Mesendoderm (in vitro differentiated cells): Measurements from ENCODE around the gene GPR158.
A peak's percentile ranks its signal among the peaks of the same experiment; 100 is the strongest.

Source experiments
- DNase-seq: peaks from one replicate; pipeline ENCODE4 v3.0.0; 2013
- H2AK5ac ChIP-seq: 2 replicates; pipeline ENCODE4 v1.6.1; 2013; ENCODE audit warnings: low read length, inconsistent platforms
- H2BK120ac ChIP-seq: 2 replicates; pipeline ENCODE4 v1.6.1; 2013; ENCODE audit warnings: low read depth, mild to moderate bottlenecking, low read length, moderate library complexity, mixed read lengths
- H2BK15ac ChIP-seq: replicated peaks from 2 replicates; pipeline ENCODE4 v1.6.1; 2013; ENCODE audit warnings: low read depth, mild to moderate bottlenecking, moderate library complexity
- H2BK5ac ChIP-seq: 2 replicates; pipeline ENCODE4 v1.6.1; 2013; ENCODE audit warnings: low read length, inconsistent platforms
- H3K18ac ChIP-seq: 2 replicates; pipeline ENCODE4 v1.6.1; 2013; ENCODE audit warnings: mild to moderate bottlenecking, low read length, mixed read lengths
- H3K23ac ChIP-seq: one replicate; pipeline ENCODE4 v1.6.1; 2013; ENCODE audit warnings: low read length
- H3K27ac ChIP-seq: 2 replicates; pipeline ENCODE4 v1.5.1; 2013; ENCODE audit warnings: low read depth, mild to moderate bottlenecking, inconsistent platforms, low read length, moderate library complexity
- H3K27me3 ChIP-seq: 2 replicates; pipeline ENCODE4 v1.6.1; 2013; ENCODE audit warnings: low read length, control low read depth, mild to moderate bottlenecking, inconsistent platforms; ENCODE audit not compliant: insufficient read depth, poor library complexity
- H3K36me3 ChIP-seq: 2 replicates; pipeline ENCODE4 v1.6.1; 2013; ENCODE audit warnings: low read length, inconsistent platforms; ENCODE audit not compliant: control insufficient read depth, insufficient read depth
- H3K4ac ChIP-seq: one replicate; pipeline ENCODE4 v1.6.1; 2013; ENCODE audit warnings: low read depth, mild to moderate bottlenecking, low read length, moderate library complexity
- H3K4me1 ChIP-seq: 2 replicates; pipeline ENCODE4 v1.6.1; 2013; ENCODE audit warnings: low read depth, low read length, inconsistent platforms; ENCODE audit not compliant: control insufficient read depth
- H3K4me2 ChIP-seq: 2 replicates; pipeline ENCODE4 v1.6.1; 2013; ENCODE audit warnings: low read length
- H3K4me3 ChIP-seq: 2 replicates; pipeline ENCODE4 v1.5.1; 2013; ENCODE audit warnings: mild to moderate bottlenecking, low read length
- H3K56ac ChIP-seq: one replicate; pipeline ENCODE4 v1.6.1; 2013; ENCODE audit warnings: low read length
- H3K79me1 ChIP-seq: 2 replicates; pipeline ENCODE4 v1.6.1; 2013; ENCODE audit warnings: low read length, inconsistent platforms
- H3K79me2 ChIP-seq: 2 replicates; pipeline ENCODE4 v1.6.1; 2013; ENCODE audit warnings: mild to moderate bottlenecking, low read length; ENCODE audit not compliant: control insufficient read depth, insufficient read depth
- H3K9ac ChIP-seq: 2 replicates; pipeline ENCODE4 v1.6.1; 2013; ENCODE audit warnings: low read length, inconsistent platforms
- H4K5ac ChIP-seq: one replicate; pipeline ENCODE4 v1.6.1; 2013; ENCODE audit warnings: low read length
- H4K8ac ChIP-seq: one replicate; pipeline ENCODE4 v1.6.1; 2013; ENCODE audit warnings: low read depth, mild to moderate bottlenecking, control low read depth, low read length, moderate library complexity
- WGBS: extraction: QIAGEN DNeasy Blood & Tissue Kit; methylation state at CpG from one replicate; pipeline ENCODE4 v1.1.7; 2013; ENCODE audit warnings: low lambda C conversion rate, missing lambda C conversion rate; ENCODE audit not compliant: insufficient coverage; ENCODE audit errors: extremely low coverage; 5-methylcytosine and 5-hydroxymethylcytosine counted together

GPR158 gene

DNA sequence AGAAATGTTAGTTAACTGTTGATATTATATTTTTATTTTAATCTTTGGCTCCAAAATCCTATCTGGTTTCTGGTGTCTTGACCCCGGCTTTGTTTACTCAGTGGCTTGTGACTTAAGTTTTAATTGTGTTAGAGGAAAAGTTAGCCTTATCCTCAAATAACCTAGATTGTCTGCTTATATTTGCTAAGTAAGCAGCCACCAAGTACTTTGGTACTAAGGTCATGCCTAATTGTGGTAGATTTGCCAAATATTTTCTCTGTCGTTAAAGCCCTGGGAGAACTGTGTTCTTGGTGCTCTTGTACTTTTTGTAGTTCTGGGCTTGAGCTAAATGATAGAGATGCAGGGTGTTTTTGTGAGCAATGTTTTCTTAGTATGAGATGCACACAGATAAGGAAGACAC is 34.8 kb downstream of the GPR158 start:
- H2AK5ac ChIP-seq: no peak overlapping the region
- H3K18ac ChIP-seq: no peak overlapping the region
- no peak overlapping the region for H4K8ac ChIP-seq
- H3K79me2 ChIP-seq: no peaks in the 10 kb centered on the region
- H2BK5ac ChIP-seq: no peak overlapping the region
- no peak overlapping the region for H3K9ac ChIP-seq
- H4K5ac ChIP-seq: no peak overlapping the region
- no peak overlapping the region for H3K56ac ChIP-seq
- no peaks in the 10 kb centered on the region for H3K36me3 ChIP-seq
- no CpG with 5 or more reads among the region's 2 CpGs for WGBS
- H3K4me3 ChIP-seq: no peak overlapping the region
- H2BK15ac ChIP-seq: no peak overlapping the region
- no peak overlapping the region for H3K23ac ChIP-seq
- DNase-seq: no peak
- H3K4ac ChIP-seq: no peak overlapping the region
- no peak overlapping the region for H2BK120ac ChIP-seq
- no peaks in the 10 kb centered on the region for H3K79me1 ChIP-seq
- H3K27me3 ChIP-seq: no peaks in the 10 kb centered on the region
- no peaks in the 10 kb centered on the region for H3K4me1 ChIP-seq
- H3K4me2 ChIP-seq: no peak overlapping the region
- no peak overlapping the region for H3K27ac ChIP-seq

DNA sequence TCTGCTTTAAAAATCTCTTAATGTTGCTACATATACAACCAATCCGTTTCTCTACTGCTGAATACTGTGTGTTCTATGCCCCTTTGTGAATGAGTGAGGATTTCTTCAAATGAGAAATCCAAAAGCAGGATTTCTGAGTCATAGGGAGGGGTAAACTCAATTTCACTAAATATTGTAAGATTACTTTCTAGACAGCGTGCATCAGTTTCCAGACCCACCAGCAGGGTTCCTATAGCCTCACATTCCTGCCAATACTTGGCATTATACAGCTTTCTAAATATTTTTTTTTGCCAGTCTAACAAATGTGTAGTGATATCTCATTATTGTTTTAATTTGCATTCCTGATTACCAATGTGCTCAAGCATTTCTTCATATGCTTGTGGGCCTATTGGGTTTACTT is 35.5 kb downstream of the GPR158 start:
- H3K23ac ChIP-seq: no peak overlapping the region
- no peak overlapping the region for H4K5ac ChIP-seq
- no peak overlapping the region for H2AK5ac ChIP-seq
- no peak overlapping the region for H3K9ac ChIP-seq
- no peak overlapping the region for H3K18ac ChIP-seq
- no peaks in the 10 kb centered on the region for H3K79me2 ChIP-seq
- H2BK120ac ChIP-seq: no peak overlapping the region
- no peaks in the 10 kb centered on the region for H3K27me3 ChIP-seq
- no peak overlapping the region for H3K4ac ChIP-seq
- H4K8ac ChIP-seq: no peak overlapping the region
- H3K27ac ChIP-seq: no peak overlapping the region
- no peaks in the 10 kb centered on the region for H3K4me1 ChIP-seq
- H3K79me1 ChIP-seq: no peaks in the 10 kb centered on the region
- no peaks in the 10 kb centered on the region for H3K36me3 ChIP-seq
- no peak for DNase-seq
- no peak overlapping the region for H3K56ac ChIP-seq
- no peak overlapping the region for H3K4me3 ChIP-seq
- H2BK15ac ChIP-seq: no peak overlapping the region
- WGBS: no CpG with 5 or more reads among the region's 2 CpGs
- H2BK5ac ChIP-seq: no peak overlapping the region
- no peak overlapping the region for H3K4me2 ChIP-seq

DNA sequence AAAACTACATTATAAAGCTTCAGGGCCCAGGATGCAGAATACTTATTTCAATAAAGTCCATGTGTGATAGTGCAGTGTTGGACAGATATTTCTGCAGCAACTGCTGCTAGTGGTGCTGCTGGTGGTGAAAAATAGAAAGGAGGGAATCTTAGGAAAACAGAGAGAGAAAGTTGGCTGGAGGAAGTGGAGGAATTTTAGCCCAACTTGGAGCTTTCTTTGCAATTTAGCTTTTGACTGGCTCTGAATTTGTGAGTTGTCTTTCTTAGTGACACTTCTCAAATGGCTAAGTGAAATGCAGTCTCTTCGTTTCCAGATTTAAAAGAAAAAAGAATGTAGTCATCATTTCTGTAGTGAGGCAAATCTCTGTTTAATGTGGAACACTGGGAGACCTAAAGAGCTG is 45.4 kb downstream of the GPR158 start:
- Histone ChIP-seq H3K79me1 (no peaks in the 10 kb centered on the region), H3K36me3 (no peaks in the 10 kb centered on the region), H3K23ac (no peak overlapping the region), H2BK120ac (no peak overlapping the region), H2BK15ac (no peak overlapping the region), H4K5ac (no peak overlapping the region), H2BK5ac (no peak overlapping the region), H3K4me1 (no peaks in the 10 kb centered on the region), H2AK5ac (no peak overlapping the region), H3K56ac (no peak overlapping the region), H3K18ac (no peak overlapping the region), H3K9ac (no peak overlapping the region), H3K4me3 (no peak overlapping the region), H4K8ac (no peak overlapping the region), H3K4me2 (no peak overlapping the region), H3K27me3 (no peaks in the 10 kb centered on the region), H3K4ac (no peak overlapping the region), H3K27ac (no peak overlapping the region), H3K79me2 (no peaks in the 10 kb centered on the region)
- no CpG with 5 or more reads among the region's 1 CpG for WGBS
- DNase-seq: no peak

DNA sequence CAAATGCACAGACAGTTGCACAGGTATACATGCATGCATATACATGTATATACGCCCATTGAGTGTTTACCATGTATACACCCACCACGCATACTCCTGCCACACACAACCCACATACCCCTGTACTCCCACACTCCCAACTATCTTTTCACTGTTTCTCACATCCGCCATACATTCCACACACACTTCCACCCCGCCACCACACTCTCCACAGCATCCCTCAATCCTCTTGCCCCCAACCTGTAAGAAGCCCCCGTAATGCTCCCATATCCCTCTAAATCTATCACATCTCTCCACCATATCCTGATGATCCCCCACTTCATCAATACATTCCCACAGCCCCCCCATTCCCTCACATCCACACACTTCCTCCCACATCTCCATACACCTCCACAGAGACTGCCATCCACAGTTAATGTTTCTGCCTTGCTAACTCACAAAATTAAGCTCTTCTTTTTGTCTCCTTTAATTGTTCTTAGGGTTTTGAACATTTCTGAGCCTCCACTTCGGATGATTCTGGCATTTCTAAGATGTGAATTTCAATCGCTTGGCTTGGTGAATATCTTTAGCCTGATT is 47.4 kb downstream of the GPR158 start:
- no peaks in the 10 kb centered on the region for H3K79me1 ChIP-seq
- no peaks in the 10 kb centered on the region for H3K27me3 ChIP-seq
- H3K9ac ChIP-seq: no peak overlapping the region
- WGBS: no CpG with 5 or more reads among the region's 7 CpGs
- no peak overlapping the region for H2BK120ac ChIP-seq
- H4K5ac ChIP-seq: no peak overlapping the region
- no peak for DNase-seq
- no peaks in the 10 kb centered on the region for H3K4me1 ChIP-seq
- no peak overlapping the region for H3K27ac ChIP-seq
- no peak overlapping the region for H3K18ac ChIP-seq
- H3K36me3 ChIP-seq: no peaks in the 10 kb centered on the region
- H3K4me2 ChIP-seq: no peak overlapping the region
- peak overlapping the region; percentile 24 for H3K23ac ChIP-seq
- H4K8ac ChIP-seq: peak overlapping the region; percentile 13
- H3K4me3 ChIP-seq: no peak overlapping the region
- H3K79me2 ChIP-seq: no peaks in the 10 kb centered on the region
- no peak overlapping the region for H3K4ac ChIP-seq
- no peak overlapping the region for H2BK15ac ChIP-seq
- no peak overlapping the region for H2AK5ac ChIP-seq
- H2BK5ac ChIP-seq: no peak overlapping the region
- H3K56ac ChIP-seq: no peak overlapping the region

DNA sequence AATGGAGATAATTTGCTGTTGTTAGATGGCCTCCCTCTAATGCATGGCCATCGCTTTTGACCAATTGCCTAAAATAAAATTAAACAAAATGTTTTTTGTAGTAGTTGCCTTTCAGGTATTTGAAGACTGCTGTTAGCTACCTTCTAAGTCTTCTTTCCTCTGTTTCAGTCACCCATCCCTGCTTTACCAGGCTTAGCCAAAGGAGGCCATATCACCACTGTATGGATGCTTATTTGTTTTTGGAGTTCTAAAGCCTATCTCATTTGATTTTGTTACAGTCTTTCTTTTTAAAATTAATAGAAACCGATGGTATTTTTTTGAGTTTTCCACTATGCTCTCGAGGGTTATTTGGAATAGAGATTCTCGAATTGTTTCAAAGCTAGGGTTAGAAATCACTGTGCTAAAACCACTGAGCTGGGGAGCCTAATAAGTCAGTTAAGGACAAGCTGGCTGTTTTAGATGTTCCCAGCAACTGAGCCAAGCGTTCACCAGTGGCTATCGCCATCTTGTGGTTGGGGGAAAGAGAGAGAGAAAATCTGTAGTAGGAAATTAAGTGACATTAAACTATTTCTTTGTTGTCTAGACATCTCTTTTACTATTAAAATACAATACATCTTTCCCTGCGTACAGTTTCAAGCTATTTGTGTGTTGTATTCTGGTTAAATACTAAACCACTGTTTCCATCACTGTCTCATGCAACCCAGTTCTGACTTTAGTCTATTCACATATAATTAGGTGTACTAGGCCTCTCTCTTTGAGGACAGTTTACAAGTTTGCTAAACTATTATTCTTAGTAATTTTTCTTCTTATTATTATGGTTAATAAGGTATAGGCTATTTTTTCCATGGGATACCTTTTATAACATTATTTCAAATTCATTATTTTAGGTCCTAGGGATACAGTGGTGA is 52.2 kb downstream of the GPR158 start:
- H3K27ac ChIP-seq: no peak overlapping the region
- H3K9ac ChIP-seq: no peak overlapping the region
- H4K5ac ChIP-seq: no peak overlapping the region
- H2BK15ac ChIP-seq: no peak overlapping the region
- no peaks in the 10 kb centered on the region for H3K4me1 ChIP-seq
- H4K8ac ChIP-seq: no peak overlapping the region
- H3K4me3 ChIP-seq: no peak overlapping the region
- H3K56ac ChIP-seq: no peak overlapping the region
- H3K4me2 ChIP-seq: no peak overlapping the region
- no peaks in the 10 kb centered on the region for H3K79me1 ChIP-seq
- no peaks in the 10 kb centered on the region for H3K79me2 ChIP-seq
- H2BK5ac ChIP-seq: no peak overlapping the region
- H3K36me3 ChIP-seq: no peaks in the 10 kb centered on the region
- no peak overlapping the region for H3K23ac ChIP-seq
- DNase-seq: peak; percentile 72
- no peak overlapping the region for H2BK120ac ChIP-seq
- H3K18ac ChIP-seq: no peak overlapping the region
- H2AK5ac ChIP-seq: no peak overlapping the region
- WGBS: no CpG with 5 or more reads among the region's 7 CpGs
- H3K4ac ChIP-seq: no peak overlapping the region
- no peaks in the 10 kb centered on the region for H3K27me3 ChIP-seq
